ENCODE data around the gene PRR22.

The PRR22 gene

DNA sequence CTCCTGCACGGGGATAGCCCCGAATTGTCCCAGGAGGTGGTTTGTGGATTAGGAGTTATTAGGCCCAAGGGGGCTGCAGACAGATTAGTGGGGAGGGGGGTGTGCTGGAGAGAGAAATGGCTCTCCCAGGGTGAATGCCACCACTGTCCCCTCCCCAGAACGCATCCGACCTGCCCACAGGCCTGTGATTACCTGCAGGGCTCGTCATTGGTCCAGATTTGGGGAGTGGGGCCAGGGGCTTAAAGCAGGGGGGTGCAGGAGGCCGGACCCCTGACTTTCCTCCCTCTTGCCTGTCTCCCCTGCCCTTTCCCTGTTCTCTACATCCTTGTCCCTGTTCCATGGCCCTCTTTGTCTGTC lies 21.6 kb upstream of the PRR22 start:
- CTCF ChIA-PET, result interaction anchor here (1.0 to 1.2 kb wide), 2 partner anchors 21 to 216 kb away, joined by 6 read pairs; no protein-coding TSS in a partner anchor
- no peak overlapping the region for H3K4me3 Mint-ChIP-seq
- H3K27ac Mint-ChIP-seq, result no peak overlapping the region
- no peaks in the 10 kb centered on the region for H3K36me3 Mint-ChIP-seq
- peaks cover 25% of the 10 kb centered on the region for H3K4me1 Mint-ChIP-seq
- no peak for DNase-seq
- H3K27me3 Mint-ChIP-seq, result peaks cover 67% of the 10 kb centered on the region
- H3K9me3 Mint-ChIP-seq, result no peaks in the 10 kb centered on the region

DNA sequence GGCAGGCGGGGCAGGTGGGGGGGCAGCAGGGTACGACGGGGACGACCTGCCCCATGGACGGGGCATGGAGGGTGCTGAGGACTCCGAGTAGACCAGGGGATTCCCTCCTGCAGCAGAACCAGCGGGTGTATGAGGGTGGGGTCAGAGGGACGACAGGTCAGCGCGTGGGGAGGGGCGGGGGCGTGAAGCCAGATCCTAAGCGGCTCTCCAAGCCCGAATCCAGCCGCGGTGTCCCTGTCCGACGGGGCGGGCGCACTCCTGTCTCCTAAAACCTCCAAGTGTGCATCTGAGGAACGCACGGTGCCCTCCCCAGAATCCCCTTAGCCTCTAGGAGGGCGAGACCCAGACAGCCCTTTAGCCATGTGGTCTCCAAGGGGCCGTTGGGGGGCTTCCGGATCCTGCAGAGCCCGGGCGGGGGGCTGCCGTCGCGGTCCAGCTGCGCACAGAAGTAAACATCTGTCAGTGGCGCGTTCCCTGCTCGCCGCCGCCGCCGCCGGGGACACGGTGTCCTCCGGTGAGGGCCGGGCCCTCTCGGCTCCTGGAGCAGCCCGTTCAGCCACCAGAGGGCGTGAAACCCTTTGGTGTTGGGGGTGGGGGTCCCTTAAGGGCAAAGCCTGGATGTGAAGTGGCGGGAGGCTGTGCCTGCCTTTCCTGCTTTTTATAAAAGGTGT lies 21.1 kb upstream of the PRR22 start:
- CTCF ChIA-PET, result no interaction called here
- peaks cover 72% of the 10 kb centered on the region for H3K27me3 Mint-ChIP-seq
- no peak overlapping the region for H3K27ac Mint-ChIP-seq
- peak; percentile 73 for DNase-seq
- H3K4me3 Mint-ChIP-seq, result peak overlapping the region; percentile 15
- H3K4me1 Mint-ChIP-seq, result peaks cover 25% of the 10 kb centered on the region
- no peaks in the 10 kb centered on the region for H3K9me3 Mint-ChIP-seq
- no peaks in the 10 kb centered on the region for H3K36me3 Mint-ChIP-seq

DNA sequence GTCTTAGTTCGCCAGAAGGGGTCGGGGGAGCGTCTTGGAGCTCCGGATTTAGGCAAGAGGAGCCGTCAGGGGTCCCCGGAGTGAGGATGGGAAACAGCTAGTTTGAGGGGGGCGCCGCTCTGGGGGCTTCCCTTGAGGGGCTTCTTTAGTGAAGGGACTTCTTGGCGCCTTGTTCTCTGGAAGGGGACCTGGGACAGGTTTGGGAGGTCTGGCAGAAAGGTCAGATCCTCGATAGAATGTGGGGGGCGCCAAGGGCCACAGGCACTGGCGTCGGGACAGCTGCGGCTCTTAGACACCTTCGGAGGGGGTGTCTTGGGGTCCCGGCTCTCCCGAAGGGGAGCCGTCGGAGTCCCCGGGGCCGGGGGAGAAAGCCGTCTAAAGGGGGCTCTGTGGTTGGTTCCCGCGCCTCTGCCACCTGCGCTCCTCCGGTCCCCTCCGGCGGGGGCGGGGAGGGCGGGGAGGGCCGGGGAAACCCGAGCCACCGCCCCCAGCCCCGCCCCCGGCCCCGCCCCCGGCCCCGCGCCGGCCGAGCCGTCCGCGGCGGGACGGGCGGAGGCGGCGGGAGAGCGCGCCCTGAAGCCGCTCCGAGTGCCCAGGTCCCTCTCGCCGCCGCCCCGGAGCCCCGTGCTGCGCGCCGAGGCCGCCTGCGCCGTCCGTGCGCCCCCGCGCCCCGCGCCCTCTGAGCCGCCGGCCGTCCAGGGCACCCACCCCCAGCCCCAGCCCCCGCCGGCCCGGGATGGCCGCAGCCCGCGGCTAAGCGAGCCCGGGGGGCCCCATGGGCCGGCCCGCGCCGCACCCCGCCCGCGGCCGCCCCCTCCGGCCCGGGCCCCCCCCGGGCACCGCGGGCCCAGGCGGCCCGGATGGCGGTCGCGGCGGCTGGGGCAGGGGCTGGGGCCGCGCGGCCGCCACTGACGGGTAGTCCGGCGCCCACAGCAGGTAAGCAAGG lies 20.2 kb upstream of the PRR22 start, which contains the start of gene NRTN:
TSS of gene NRTN (plus strand) at position 552 of the 946 bp plus-strand sequence. CDS start 19,099 bp downstream, outside the sequence.
- Mint-ChIP-seq H3K4me1 (peaks cover 25% of the 10 kb centered on the region), H3K9me3 (no peaks in the 10 kb centered on the region), H3K36me3 (no peaks in the 10 kb centered on the region), H3K27ac (no peak within 1 kb of the TSS), H3K27me3 (peaks cover 79% of the 10 kb centered on the region), H3K4me3 (peak within 1 kb of the TSS; percentile 65)
- DNase-seq, result peak; percentile 60
- CTCF ChIA-PET, result interaction anchor here (0.6 to 2.4 kb wide), 37 partner anchors 9 to 321 kb away, joined by 3 to 45 read pairs (median 5); partner anchors contain the start of genes DUS3L, NDUFA11, RANBP3 and VMAC

DNA sequence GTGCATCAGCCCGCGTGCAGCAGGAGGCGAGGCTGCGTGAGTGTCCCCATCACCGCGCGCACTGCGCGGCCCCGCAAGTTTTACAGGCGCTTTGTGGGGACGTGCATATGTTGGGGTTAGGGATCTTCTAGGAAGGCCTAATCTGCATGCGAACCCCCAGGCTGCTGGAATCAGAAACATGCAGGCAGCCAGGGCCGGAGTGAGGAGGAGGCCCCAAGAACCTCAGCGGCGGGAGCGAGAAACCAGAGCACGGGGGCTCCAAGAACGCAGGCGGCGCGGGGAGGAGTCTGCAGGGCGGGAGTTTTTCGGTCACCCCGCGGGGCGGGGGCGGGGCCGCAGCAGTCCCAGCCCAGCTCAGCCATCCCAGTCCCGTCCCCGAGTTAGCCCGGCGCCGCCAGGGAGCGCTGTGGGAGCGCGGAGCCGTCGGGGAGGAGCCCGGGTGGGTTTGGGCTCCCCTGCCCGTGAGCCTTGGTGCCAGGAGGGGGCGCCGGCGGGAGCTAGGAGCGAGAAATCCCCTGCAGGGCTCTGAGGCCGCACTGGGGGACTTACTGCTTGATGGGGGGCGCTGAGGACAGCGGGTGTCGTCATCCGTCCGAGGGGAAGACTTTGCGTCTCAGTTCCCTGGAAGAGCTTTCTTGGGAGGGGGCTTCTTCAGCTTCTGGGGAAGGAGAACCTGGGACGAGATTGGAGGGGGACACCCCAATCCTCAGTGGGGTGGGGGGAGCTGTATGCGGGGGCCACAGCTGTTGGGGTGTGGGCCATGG lies 19.4 kb upstream of the PRR22 start:
- Mint-ChIP-seq H3K27me3 (peaks cover 88% of the 10 kb centered on the region), H3K4me1 (peaks cover 27% of the 10 kb centered on the region), H3K36me3 (no peaks in the 10 kb centered on the region), H3K4me3 (peak overlapping the region; percentile 65), H3K27ac (no peak overlapping the region), H3K9me3 (no peaks in the 10 kb centered on the region)
- CTCF ChIA-PET, result interaction anchor here (0.5 to 2.4 kb wide), 40 partner anchors 10 to 677 kb away, joined by 3 to 45 read pairs (median 4); partner anchors contain the start of genes DENND1C, DUS3L, NDUFA11 and RANBP3
- DNase-seq, result peak; percentile 95

DNA sequence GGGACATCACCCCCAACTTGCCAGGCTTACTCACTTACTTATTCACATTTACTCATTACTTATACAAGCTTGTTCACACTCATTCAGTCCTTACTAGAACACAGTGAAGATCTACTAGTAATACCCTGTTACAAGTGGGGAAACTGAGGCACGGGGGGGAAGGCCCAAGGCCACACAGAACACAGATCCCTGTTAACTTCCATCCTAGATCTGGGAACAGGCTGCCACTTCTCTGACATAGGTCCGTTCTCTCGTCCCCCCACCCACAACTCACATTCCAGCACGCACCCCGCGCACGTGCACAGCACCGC lies 18.9 kb upstream of the PRR22 start:
- Mint-ChIP-seq H3K9me3 (no peaks in the 10 kb centered on the region), H3K27me3 (peaks cover 93% of the 10 kb centered on the region), H3K4me1 (peaks cover 27% of the 10 kb centered on the region), H3K36me3 (no peaks in the 10 kb centered on the region), H3K4me3 (peak overlapping the region; percentile 61), H3K27ac (no peak overlapping the region)
- no peak for DNase-seq
- CTCF ChIA-PET, result interaction anchor here (0.5 to 2.4 kb wide), 31 partner anchors 9 to 678 kb away, joined by 3 to 45 read pairs (median 5); partner anchors contain the start of genes DENND1C, DUS3L, NDUFA11 and RANBP3

DNA sequence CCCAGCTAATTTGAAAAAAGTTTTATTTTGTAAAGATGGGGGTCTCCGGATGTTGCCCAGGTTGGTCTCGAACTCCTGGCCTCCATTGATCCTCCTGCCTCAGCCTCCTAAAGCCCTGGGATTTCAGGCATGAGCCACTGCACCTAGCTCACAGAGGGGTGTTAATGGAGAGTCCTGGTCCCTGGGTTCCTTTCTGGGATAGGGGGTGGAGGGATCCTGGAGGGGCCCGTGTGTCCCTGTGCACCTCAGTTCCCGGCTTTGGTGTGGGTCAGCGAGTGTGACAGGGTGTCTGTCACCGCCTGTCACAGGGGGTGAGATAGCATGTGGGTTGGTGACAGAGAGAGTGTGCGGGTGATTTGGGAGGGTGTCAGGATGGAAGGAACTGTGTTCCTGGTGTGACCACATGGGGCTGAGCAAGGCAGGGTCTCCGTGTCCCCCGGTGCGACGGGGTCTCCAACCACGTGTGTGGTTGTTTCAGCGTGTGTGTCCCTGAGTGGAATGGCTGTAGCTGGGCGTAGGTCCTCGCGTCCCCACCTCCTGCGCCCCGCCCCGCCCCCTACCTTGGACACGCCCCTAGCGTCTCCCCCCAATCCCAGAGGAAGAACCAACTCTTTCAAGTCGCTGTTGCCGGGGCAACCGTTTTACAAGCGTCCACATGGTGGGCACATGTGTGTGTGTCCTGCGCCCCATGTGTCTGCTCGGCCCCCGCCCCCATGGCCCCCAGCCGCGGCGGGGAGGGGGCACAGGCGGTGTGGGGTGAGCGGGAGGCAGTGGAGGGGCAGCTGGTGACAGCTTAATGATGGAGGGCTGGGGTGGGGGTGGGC lies 17.5 kb upstream of the PRR22 start:
- CTCF ChIA-PET, result interaction anchor here (1.2 kb wide), 1 partner anchor 164 kb away, joined by 3 read pairs; no protein-coding TSS in a partner anchor
- Mint-ChIP-seq H3K9me3 (no peaks in the 10 kb centered on the region), H3K27me3 (peaks cover 88% of the 10 kb centered on the region), H3K4me1 (peaks cover 27% of the 10 kb centered on the region), H3K27ac (no peak overlapping the region), H3K4me3 (no peak overlapping the region), H3K36me3 (no peaks in the 10 kb centered on the region)
- peak; percentile 41 for DNase-seq

DNA sequence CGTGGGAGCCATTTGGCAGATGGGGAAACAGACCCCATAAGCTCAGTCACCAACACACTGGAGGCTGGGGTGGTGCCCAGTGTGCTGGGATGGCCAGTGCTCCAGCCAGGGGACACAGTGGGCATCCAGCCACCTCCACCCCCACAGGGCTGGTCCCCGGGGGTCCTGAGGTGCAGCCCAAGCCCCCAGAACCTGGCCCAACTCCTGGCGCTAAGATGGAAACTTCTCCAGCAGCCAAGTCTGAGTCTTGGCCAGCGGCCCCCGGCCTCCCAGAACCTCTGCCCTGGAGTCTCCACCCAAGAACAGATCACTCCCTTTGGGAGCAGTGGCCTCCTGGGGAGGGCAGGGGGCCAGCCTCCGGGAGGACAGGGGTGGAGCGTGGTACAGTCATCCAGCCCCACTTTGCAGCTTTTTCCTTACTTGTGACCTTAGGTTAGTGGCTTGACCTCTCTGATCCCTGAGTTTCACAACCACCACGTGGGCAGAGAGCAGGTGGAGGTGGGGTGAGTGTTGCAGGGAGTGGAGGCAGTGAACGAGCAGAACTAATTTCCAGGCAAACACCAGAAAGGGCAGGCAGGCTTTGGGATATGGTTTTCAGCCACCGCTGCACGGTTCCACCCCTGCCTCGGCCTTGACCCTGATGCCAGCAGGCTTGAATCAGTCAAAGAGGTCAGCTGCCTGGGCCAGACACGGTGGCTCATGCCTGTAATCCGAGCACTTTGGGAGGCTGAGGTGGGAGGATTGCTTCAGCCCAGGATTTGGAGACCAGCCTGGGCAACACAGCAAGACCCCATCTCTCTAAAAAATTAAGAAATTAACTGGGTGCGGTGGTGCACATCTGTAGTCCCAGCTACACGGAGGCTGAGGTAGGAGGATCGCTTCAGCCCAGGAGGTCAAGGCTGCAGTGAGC lies 16.1 kb upstream of the PRR22 start:
- Mint-ChIP-seq H3K27me3 (peaks cover 79% of the 10 kb centered on the region), H3K36me3 (no peaks in the 10 kb centered on the region), H3K4me1 (peaks cover 27% of the 10 kb centered on the region), H3K9me3 (no peaks in the 10 kb centered on the region), H3K4me3 (no peak overlapping the region), H3K27ac (no peak overlapping the region)
- CTCF ChIA-PET, result interaction anchor here (1.2 kb wide), 1 partner anchor 165 kb away, joined by 3 read pairs; no protein-coding TSS in a partner anchor
- no peak for DNase-seq

DNA sequence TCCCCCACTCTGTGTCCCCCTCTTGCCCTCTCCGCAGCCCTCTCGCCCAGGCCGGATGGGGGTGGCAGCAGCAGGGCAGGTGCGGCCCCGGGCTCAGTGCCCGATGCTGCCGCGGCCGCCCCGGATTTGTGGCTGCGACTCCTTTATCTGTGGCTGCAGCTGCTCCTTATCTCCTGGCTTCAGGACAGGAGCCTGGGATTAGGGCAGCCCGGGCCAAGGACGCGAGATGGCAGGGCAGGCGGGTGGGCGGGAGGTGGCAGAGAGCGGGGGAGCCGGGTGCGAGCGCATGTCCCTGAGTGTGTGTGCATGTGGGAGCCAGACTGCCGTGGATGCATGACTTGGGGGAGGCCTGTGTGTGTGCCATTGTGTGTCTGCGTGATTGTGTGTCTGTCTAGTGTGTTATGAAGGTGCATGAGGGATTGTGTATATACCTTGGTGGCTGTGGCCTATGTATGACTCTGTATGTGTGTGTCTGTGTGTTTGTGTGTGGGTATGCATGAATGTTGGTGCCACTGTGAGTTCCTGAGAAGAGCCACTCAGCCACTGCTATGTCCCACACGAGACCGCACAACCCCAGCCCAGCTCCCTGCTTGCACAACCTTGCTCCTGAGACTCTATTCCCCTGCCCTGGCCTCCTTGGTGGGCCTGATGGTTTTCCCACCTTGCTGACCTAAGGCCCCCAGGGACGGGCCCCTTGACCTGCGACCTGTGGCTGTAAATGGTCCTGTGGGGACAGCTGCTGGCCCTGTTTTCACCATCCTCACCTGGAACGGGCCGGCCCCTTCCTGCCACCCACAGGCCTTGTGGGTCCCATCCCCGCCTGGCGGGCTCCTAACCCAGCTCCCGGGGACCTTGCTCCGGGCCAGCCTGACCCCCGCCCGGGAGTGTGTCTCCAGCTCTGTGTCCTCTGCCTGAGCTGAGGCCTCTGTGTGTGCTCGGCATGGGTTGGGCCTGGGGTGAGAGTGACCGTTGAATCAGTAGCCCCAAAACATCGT lies 15.0 kb upstream of the PRR22 start:
- CTCF ChIA-PET, result no interaction called here
- Mint-ChIP-seq H3K27me3 (peaks cover 71% of the 10 kb centered on the region), H3K36me3 (no peaks in the 10 kb centered on the region), H3K9me3 (no peaks in the 10 kb centered on the region), H3K4me1 (peaks cover 24% of the 10 kb centered on the region), H3K4me3 (no peak overlapping the region), H3K27ac (no peak overlapping the region)
- no peak for DNase-seq

DNA sequence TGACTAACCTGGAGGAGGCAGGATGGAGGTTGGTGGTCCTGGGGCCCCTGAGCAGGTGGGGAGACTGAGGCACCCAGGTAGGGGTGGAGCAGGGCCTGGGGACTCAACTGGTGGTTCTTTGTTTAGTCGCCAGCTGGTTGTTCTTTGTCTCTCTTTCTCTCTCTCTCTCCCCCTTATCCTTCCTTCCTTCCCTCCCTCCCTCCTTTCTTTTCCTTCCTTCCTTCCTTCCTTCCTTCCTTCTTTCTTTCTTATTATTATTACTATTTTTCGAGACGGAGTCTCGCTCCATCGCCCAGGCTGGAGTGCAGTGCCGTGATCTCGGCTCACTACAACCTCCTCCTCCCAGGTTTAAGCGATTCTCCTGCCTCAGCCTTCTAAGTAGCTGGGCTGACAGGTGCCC lies 13.7 kb upstream of the PRR22 start:
- Mint-ChIP-seq H3K4me1 (peaks cover 13% of the 10 kb centered on the region), H3K36me3 (no peaks in the 10 kb centered on the region), H3K4me3 (no peak overlapping the region), H3K27ac (no peak overlapping the region), H3K27me3 (peaks cover 58% of the 10 kb centered on the region), H3K9me3 (no peaks in the 10 kb centered on the region)
- CTCF ChIA-PET, result no interaction called here
- DNase-seq, result no peak

DNA sequence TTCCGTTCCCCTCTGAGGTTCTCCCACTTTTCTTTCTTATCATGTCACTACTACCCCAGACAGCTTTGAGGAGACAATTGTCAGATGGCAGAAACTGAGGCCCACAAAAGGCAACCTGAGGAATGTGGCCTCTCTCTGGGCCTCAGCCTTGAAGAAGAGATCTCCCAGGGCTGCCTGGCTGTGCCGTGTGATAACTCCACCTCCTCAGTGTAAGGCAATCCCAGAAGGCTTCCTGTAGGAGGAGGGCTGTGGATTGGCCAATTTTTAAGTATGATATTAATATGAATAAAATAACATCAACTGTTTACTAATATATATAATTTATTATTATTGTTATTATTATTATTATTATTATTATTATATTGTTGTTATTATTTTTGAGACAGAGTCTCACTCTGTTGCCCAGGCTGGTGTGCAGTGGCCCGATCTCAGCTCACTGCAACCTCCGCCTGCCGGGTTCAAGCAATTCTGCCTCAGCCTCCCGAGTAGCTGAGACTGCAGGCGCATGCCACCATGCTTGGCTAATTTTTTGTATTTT lies 10.9 kb upstream of the PRR22 start:
- peaks cover 2% of the 10 kb centered on the region for H3K9me3 Mint-ChIP-seq
- CTCF ChIA-PET, result interaction anchor here (0.6 to 4.9 kb wide), 4 partner anchors 8 to 212 kb away, joined by 3 to 31 read pairs (median 4); partner anchors contain the start of gene NRTN
- peaks cover 6% of the 10 kb centered on the region for H3K36me3 Mint-ChIP-seq
- no peak overlapping the region for H3K4me3 Mint-ChIP-seq
- peaks cover 37% of the 10 kb centered on the region for H3K27me3 Mint-ChIP-seq
- H3K4me1 Mint-ChIP-seq, result peaks cover 7% of the 10 kb centered on the region
- H3K27ac Mint-ChIP-seq, result no peak overlapping the region
- no peak for DNase-seq

DNA sequence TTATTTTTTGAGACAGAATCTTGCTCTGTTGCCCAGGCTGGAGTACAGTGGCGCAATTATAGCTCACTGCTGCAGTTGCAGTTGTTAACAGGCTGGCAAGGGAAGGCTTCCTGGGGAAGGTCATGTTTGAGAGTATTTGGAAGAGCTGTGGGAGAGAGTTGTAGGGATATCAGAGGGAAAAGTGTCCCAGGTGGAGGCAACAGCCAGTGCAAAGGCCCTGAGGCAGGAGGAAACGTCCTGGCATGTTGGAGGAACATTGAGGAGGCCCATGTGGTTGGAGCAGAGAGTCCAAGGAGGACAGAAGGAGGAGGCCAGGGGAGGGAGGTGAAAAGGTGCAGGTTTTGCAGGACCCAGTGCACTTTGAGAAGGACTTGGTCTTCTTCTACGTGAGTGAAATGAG lies 8.6 kb upstream of the PRR22 start:
- no peak for DNase-seq
- Mint-ChIP-seq H3K27me3 (peaks cover 17% of the 10 kb centered on the region), H3K36me3 (peaks cover 18% of the 10 kb centered on the region), H3K4me1 (peaks cover 16% of the 10 kb centered on the region), H3K27ac (no peak overlapping the region), H3K9me3 (peaks cover 2% of the 10 kb centered on the region), H3K4me3 (no peak overlapping the region)
- CTCF ChIA-PET, result interaction anchor here (1.5 to 4.9 kb wide), 2 partner anchors 11 to 103 kb away, joined by 3 to 31 read pairs; partner anchors contain the start of genes NRTN and RPL36
